Colonic mucosa (tissue), 4 donors: ENCODE results near the gene STK33. TPM values are rescaled to one million over a fixed set of nuclear protein-coding genes. Genes with fewer than 3 reads are reported as not detected.

Source experiments
- DNase-seq: peaks from one replicate; pipeline ENCODE4 v3.0.0-alpha.2; 2020
- H3K27ac ChIP-seq: fragments of 200-600 bp; one replicate; pipeline ENCODE4 v1.8.0; 2021
- H3K27me3 ChIP-seq: fragments of 200-600 bp; one replicate; pipeline ENCODE4 v1.8.0; 2021
- H3K36me3 ChIP-seq: fragments of 200-600 bp; one replicate; pipeline ENCODE4 v1.8.0; 2021
- H3K4me1 ChIP-seq: fragments of 200-600 bp; one replicate; pipeline ENCODE4 v1.8.0; 2021; ENCODE audit warnings: mild to moderate bottlenecking
- H3K4me3 ChIP-seq: fragments of 200-600 bp; one replicate; pipeline ENCODE4 v1.8.0; 2021
- H3K9ac ChIP-seq, 2 donors: one replicate each; pipeline ENCODE4 v1.7.0; 2013; ENCODE audit warnings: control low read depth in 2 of 2, low read depth in 2 of 2, low read length in 2 of 2
- H3K9me3 ChIP-seq: fragments of 200-600 bp; one replicate; pipeline ENCODE4 v1.8.0; 2021
- CTCF ChIP-seq: fragments of 200-600 bp; IDR thresholded peaks from one replicate; pipeline ENCODE4 v1.8.0; 2022; ENCODE audit warnings: antibody characterized with exemption, mild to moderate bottlenecking
- intact Hi-C: fragments of 100-400 bp; cut with DNase I; formaldehyde crosslinking; loops from one replicate; pipeline ENCODE4 v1.14.1; 2022
- total RNA-seq, 2 donors: library from RNA; stranded (reverse); fragmentation: NEBNext Ultra II Directional in 1 of 2; extraction: Animal tissue kit (Norgen Biotek cat#: 25700) in 1 of 2; gene quantifications; one replicate each; pipeline ENCODE4 v1.2.1, GENCODE V29; 2021
- donor health status: healthy.
- donor health status: DM: no; HTN: no; CAD: no.
- donor health status: DM: no; HTN: no; CAD: no.

Gene STK33
- total RNA-seq, 2 donors from 2014 or later: 3.7 to 4.1 TPM

- H3K4me1 ChIP-seq: no peaks in the 10 kb centered on the region
- H3K27ac ChIP-seq: no peak overlapping the region
- intact Hi-C loops: no loop called here
- H3K4me3 ChIP-seq: no peak overlapping the region
- no peak for TF ChIP-seq CTCF
- H3K27me3 ChIP-seq: no peaks in the 10 kb centered on the region
- no peak for DNase-seq
- no peaks in the 10 kb centered on the region for H3K36me3 ChIP-seq
- H3K9ac ChIP-seq: no peak overlapping the region
- no peaks in the 10 kb centered on the region for H3K9me3 ChIP-seq
These were observed 237.1 kb downstream of the STK33 start for GRCh38 chr11:8356721-8357504.

DNA sequence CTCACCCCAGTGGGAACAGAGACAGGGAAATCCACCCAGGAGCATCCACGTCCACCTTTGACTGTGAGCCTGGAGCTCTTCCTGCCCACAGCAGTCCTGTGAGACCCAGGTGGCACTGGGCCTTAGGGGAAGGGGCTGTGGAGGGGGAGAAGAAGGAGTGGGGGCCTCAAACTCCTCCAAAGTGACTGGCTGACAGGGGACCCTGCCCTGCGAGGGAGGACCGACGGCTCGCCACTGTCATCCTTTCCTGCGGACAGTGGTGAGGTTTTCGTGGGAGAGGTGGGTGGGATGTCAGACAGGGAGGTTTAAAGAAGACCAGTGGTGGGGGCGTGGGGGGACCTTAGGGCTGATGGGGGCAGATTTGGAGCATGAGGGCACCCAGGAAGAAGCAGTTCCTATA, 237.8 kb downstream of the STK33 start:
- no peak overlapping the region for H3K4me3 ChIP-seq
- no peak for TF ChIP-seq CTCF
- no peaks in the 10 kb centered on the region for H3K36me3 ChIP-seq
- no peak overlapping the region for H3K9ac ChIP-seq
- no peaks in the 10 kb centered on the region for H3K9me3 ChIP-seq
- DNase-seq: no peak
- intact Hi-C loops: no loop called here
- no peak overlapping the region for H3K27ac ChIP-seq
- no peaks in the 10 kb centered on the region for H3K4me1 ChIP-seq
- no peaks in the 10 kb centered on the region for H3K27me3 ChIP-seq

GRCh38 chr11:8355416-8355742, 238.6 kb downstream of the STK33 start:
- no peaks in the 10 kb centered on the region for H3K27me3 ChIP-seq
- H3K9ac ChIP-seq: no peak overlapping the region
- no peak for DNase-seq
- no peaks in the 10 kb centered on the region for H3K9me3 ChIP-seq
- H3K4me3 ChIP-seq: no peak overlapping the region
- H3K4me1 ChIP-seq: no peaks in the 10 kb centered on the region
- H3K36me3 ChIP-seq: no peaks in the 10 kb centered on the region
- H3K27ac ChIP-seq: no peak overlapping the region
- intact Hi-C loops: no loop called here
- TF ChIP-seq CTCF: no peak

- Histone ChIP-seq H3K36me3 (no peaks in the 10 kb centered on the region), H3K27me3 (no peaks in the 10 kb centered on the region), H3K27ac (no peak overlapping the region), H3K9me3 (no peaks in the 10 kb centered on the region), H3K4me3 (no peak overlapping the region), H3K9ac (no peak overlapping the region), H3K4me1 (no peaks in the 10 kb centered on the region)
- DNase-seq: no peak
- intact Hi-C loops: no loop called here
- TF ChIP-seq CTCF: no peak
These were observed 239.2 kb downstream of the STK33 start for GRCh38 chr11:8354622-8355415.

DNA sequence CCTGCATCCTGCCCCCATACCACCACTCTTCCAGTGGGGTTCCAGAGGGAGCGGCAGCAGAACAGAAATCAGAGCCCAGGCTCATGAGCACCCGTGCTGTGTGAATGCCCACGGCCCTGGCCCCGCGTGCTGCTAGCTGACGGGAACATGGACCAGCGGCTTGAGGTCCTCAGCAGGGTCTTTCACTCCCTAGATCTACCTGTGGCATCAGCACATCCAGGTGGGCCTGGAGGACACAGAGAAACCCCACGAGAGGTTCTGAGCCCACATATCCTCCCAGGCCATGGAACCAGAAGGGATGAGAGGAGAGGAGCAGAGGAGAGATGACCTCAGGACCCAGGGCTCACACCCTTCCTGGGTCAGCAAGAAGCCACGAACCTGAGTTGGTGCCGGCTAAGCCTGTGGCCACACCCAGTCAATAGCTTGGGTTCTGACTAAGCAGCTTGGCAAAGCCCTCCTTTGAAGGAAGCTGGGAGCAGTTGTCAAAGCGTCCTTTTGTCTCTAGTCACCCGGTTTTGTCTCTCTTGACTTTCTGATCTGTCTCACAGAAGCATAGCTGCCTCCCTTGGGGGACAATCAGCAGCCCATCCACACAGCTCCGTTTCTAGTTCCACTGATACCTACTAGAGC, 241.0 kb downstream of the STK33 start:
- H3K9ac ChIP-seq: no peak overlapping the region
- H3K27me3 ChIP-seq: no peaks in the 10 kb centered on the region
- TF ChIP-seq CTCF: no peak
- H3K9me3 ChIP-seq: no peaks in the 10 kb centered on the region
- no peak overlapping the region for H3K4me3 ChIP-seq
- DNase-seq: no peak
- intact Hi-C loops: no loop called here
- H3K4me1 ChIP-seq: no peaks in the 10 kb centered on the region
- H3K27ac ChIP-seq: no peak overlapping the region
- no peaks in the 10 kb centered on the region for H3K36me3 ChIP-seq
